Natural killer cell treated with Interleukin-12 subunit alpha and Interleukin-12 subunit beta and Interleukin-15 and Interleukin-18, amount 100 ng/mL, for 72 hours (primary cell): Measurements from ENCODE around the gene PTTG1IP. TPM values are rescaled to one million over a fixed set of nuclear protein-coding genes. Genes with fewer than 3 reads are reported as not detected.

Experiments used
- ATAC-seq, 2 donors: fragments of 150-1000 bp; cut with Tn5 transposase in 1 of 2; sonication (Bioruptor Pico), chemical (Tn5 transposase) in 1 of 2; 2 replicates each; pipeline ENCODE4 v1.10.0; 2021
- DNase-seq: peaks from one replicate; pipeline ENCODE4 v3.0.0; 2022; ENCODE audit warnings: low spot score
- H3K27ac Mint-ChIP-seq, 2 donors: 1 replicate in 1 of 2; 2 replicates in 1 of 2; pipeline ENCODE4 v1.8.0; 2022; ENCODE audit warnings: mixed read lengths in 2 of 2, mild to moderate bottlenecking in 1 of 2, moderate library complexity in 1 of 2
- H3K27me3 Mint-ChIP-seq, 2 donors: 1 replicate in 1 of 2; 2 replicates in 1 of 2; pipeline ENCODE4 v1.8.0; 2022; ENCODE audit warnings: mixed read lengths in 2 of 2
- H3K36me3 Mint-ChIP-seq: one replicate; pipeline ENCODE4 v1.8.0; 2022; ENCODE audit warnings: mixed read lengths
- H3K4me1 Mint-ChIP-seq, 2 donors: 1 replicate in 1 of 2; 2 replicates in 1 of 2; pipeline ENCODE4 v1.8.0; 2022; ENCODE audit warnings: low read depth in 2 of 2, mixed read lengths in 2 of 2, mild to moderate bottlenecking in 1 of 2
- H3K4me3 Mint-ChIP-seq: one replicate; pipeline ENCODE4 v1.8.0; 2022; ENCODE audit warnings: mixed read lengths
- H3K9me3 Mint-ChIP-seq: 2 replicates; pipeline ENCODE4 v1.8.0; 2022; ENCODE audit warnings: mixed read lengths
- total RNA-seq, 2 donors: library from RNA; stranded (reverse); gene quantifications; one replicate each; pipeline ENCODE4 v1.2.3, GENCODE V29; 2022

The PTTG1IP gene
- total RNA-seq, 2 donors from 2014 or later, result 69.4 to 81.7 TPM

GRCh38 chr21:44874497-44875315 is 1.2 kb upstream of the PTTG1IP start:
- ATAC-seq (peak in 1 of 2 donors; percentile 10), DNase-seq (no peak)
- H3K27me3 Mint-ChIP-seq, result no peaks in the 10 kb centered on the region
- peak overlapping the region; percentile 89 for H3K27ac Mint-ChIP-seq
- H3K4me3 Mint-ChIP-seq, result peak overlapping the region; percentile 86
- no peaks in the 10 kb centered on the region for H3K36me3 Mint-ChIP-seq
- H3K4me1 Mint-ChIP-seq, result peaks cover 40 to 41% of the 10 kb centered on the region in 2 donors
- H3K9me3 Mint-ChIP-seq, result no peaks in the 10 kb centered on the region

- no peak for ATAC-seq
- peak overlapping the region; percentile 86 for H3K4me3 Mint-ChIP-seq
- no peak for DNase-seq
- peak overlapping the region; percentile 89 for H3K27ac Mint-ChIP-seq
- no peaks in the 10 kb centered on the region for H3K27me3 Mint-ChIP-seq
- H3K4me1 Mint-ChIP-seq, result peaks cover 40 to 41% of the 10 kb centered on the region in 2 donors
- no peaks in the 10 kb centered on the region for H3K36me3 Mint-ChIP-seq
- no peaks in the 10 kb centered on the region for H3K9me3 Mint-ChIP-seq
Measured at GRCh38 chr21:44874240-44874496, 678 bp upstream of the PTTG1IP start.

- DNase-seq, result no peak
- ATAC-seq, result peak in 1 of 2 donors; percentile 3
- H3K27ac Mint-ChIP-seq, result peak overlapping the region; percentile 54 to 77
- peaks cover 52 to 53% of the 10 kb centered on the region in 2 donors for H3K4me1 Mint-ChIP-seq
- H3K9me3 Mint-ChIP-seq, result no peaks in the 10 kb centered on the region
- no peaks in the 10 kb centered on the region for H3K27me3 Mint-ChIP-seq
- H3K4me3 Mint-ChIP-seq, result peak overlapping the region; percentile 84
- H3K36me3 Mint-ChIP-seq, result no peaks in the 10 kb centered on the region
Measured at GRCh38 chr21:44872649-44873355, 688 bp downstream of the PTTG1IP start.

GRCh38 chr21:44872323-44872648 is 1.2 kb downstream of the PTTG1IP start:
- H3K4me3 Mint-ChIP-seq, result peak overlapping the region; percentile 84
- H3K27ac Mint-ChIP-seq, result peak overlapping the region; percentile 54 to 77
- H3K4me1 Mint-ChIP-seq, result peaks cover 58% of the 10 kb centered on the region in 2 donors
- H3K36me3 Mint-ChIP-seq, result no peaks in the 10 kb centered on the region
- ATAC-seq (no peak), DNase-seq (no peak)
- no peaks in the 10 kb centered on the region for H3K9me3 Mint-ChIP-seq
- H3K27me3 Mint-ChIP-seq, result no peaks in the 10 kb centered on the region

GRCh38 chr21:44871576-44872269 is 1.8 kb downstream of the PTTG1IP start:
- peak overlapping the region; percentile 84 for H3K4me3 Mint-ChIP-seq
- peak overlapping the region; percentile 54 to 77 for H3K27ac Mint-ChIP-seq
- no peaks in the 10 kb centered on the region for H3K9me3 Mint-ChIP-seq
- H3K4me1 Mint-ChIP-seq, result peaks cover 63 to 64% of the 10 kb centered on the region in 2 donors
- no peaks in the 10 kb centered on the region for H3K27me3 Mint-ChIP-seq
- no peaks in the 10 kb centered on the region for H3K36me3 Mint-ChIP-seq
- ATAC-seq (no peak), DNase-seq (no peak)

GRCh38 chr21:44870748-44871495 is 2.6 kb downstream of the PTTG1IP start:
- Mint-ChIP-seq H3K27ac (peak overlapping the region; percentile 54 to 66), H3K4me1 (peaks cover 69 to 71% of the 10 kb centered on the region in 2 donors), H3K27me3 (no peaks in the 10 kb centered on the region), H3K9me3 (no peaks in the 10 kb centered on the region), H3K4me3 (peak overlapping the region; percentile 84), H3K36me3 (no peaks in the 10 kb centered on the region)
- DNase-seq (no peak), ATAC-seq (no peak)

- Mint-ChIP-seq H3K9me3 (no peaks in the 10 kb centered on the region), H3K4me1 (peaks cover 71% of the 10 kb centered on the region in 2 donors), H3K27ac (peak overlapping the region in 1 of 2 donors; percentile 66), H3K4me3 (peak overlapping the region; percentile 60), H3K36me3 (no peaks in the 10 kb centered on the region), H3K27me3 (no peaks in the 10 kb centered on the region)
- ATAC-seq (no peak), DNase-seq (no peak)
Measured at GRCh38 chr21:44869781-44870747, 3.4 kb downstream of the PTTG1IP start.

- peaks cover 67 to 68% of the 10 kb centered on the region in 2 donors for H3K4me1 Mint-ChIP-seq
- no peaks in the 10 kb centered on the region for H3K36me3 Mint-ChIP-seq
- DNase-seq (no peak), ATAC-seq (no peak)
- no peaks in the 10 kb centered on the region for H3K9me3 Mint-ChIP-seq
- H3K4me3 Mint-ChIP-seq, result peak overlapping the region; percentile 84
- peak overlapping the region; percentile 88 to 95 for H3K27ac Mint-ChIP-seq
- H3K27me3 Mint-ChIP-seq, result no peaks in the 10 kb centered on the region
Measured at GRCh38 chr21:44868707-44869106, 4.8 kb downstream of the PTTG1IP start.

GRCh38 chr21:44867999-44868700 is 5.3 kb downstream of the PTTG1IP start:
- Mint-ChIP-seq H3K27ac (peak overlapping the region; percentile 88 to 95), H3K27me3 (no peaks in the 10 kb centered on the region), H3K4me1 (peaks cover 70 to 73% of the 10 kb centered on the region in 2 donors), H3K9me3 (no peaks in the 10 kb centered on the region), H3K36me3 (no peaks in the 10 kb centered on the region), H3K4me3 (peak overlapping the region; percentile 84)
- no peak for DNase-seq
- ATAC-seq, result peak; percentile 51 to 72

- H3K27me3 Mint-ChIP-seq, result no peaks in the 10 kb centered on the region
- peaks cover 67 to 69% of the 10 kb centered on the region in 2 donors for H3K4me1 Mint-ChIP-seq
- ATAC-seq, result no peak
- H3K4me3 Mint-ChIP-seq, result peak overlapping the region; percentile 84
- H3K27ac Mint-ChIP-seq, result peak overlapping the region; percentile 88 to 95
- DNase-seq, result no peak
- no peaks in the 10 kb centered on the region for H3K36me3 Mint-ChIP-seq
- H3K9me3 Mint-ChIP-seq, result no peaks in the 10 kb centered on the region
Measured at GRCh38 chr21:44867464-44867863, 6.0 kb downstream of the PTTG1IP start.

- ATAC-seq (no peak), DNase-seq (no peak)
- H3K27ac Mint-ChIP-seq, result peak overlapping the region; percentile 54 to 95
- H3K27me3 Mint-ChIP-seq, result no peaks in the 10 kb centered on the region
- peak overlapping the region; percentile 19 for H3K4me3 Mint-ChIP-seq
- H3K4me1 Mint-ChIP-seq, result peaks cover 62 to 64% of the 10 kb centered on the region in 2 donors
- H3K36me3 Mint-ChIP-seq, result no peaks in the 10 kb centered on the region
- H3K9me3 Mint-ChIP-seq, result no peaks in the 10 kb centered on the region
Measured at GRCh38 chr21:44866780-44867179, 6.7 kb downstream of the PTTG1IP start.
